Progenitor cell of endocrine pancreas (in vitro differentiated cells): ENCODE data around the gene CRABP2. TPM values are rescaled to one million over a fixed set of nuclear protein-coding genes. Genes with fewer than 3 reads are reported as not detected.

ENCODE experiments used
- DNase-seq: peaks from one replicate; pipeline ENCODE4 v3.0.0; 2021; ENCODE audit warnings: low spot score; ENCODE audit not compliant: unreplicated experiment
- H3K27ac Mint-ChIP-seq: 2 replicates; pipeline ENCODE4 v1.8.0; 2021; ENCODE audit warnings: mild to moderate bottlenecking, moderate library complexity, mixed read lengths
- H3K27me3 Mint-ChIP-seq: 2 replicates; pipeline ENCODE4 v1.8.0; 2021; ENCODE audit warnings: mixed read lengths
- H3K36me3 Mint-ChIP-seq: 2 replicates; pipeline ENCODE4 v1.8.0; 2022; ENCODE audit warnings: mixed read lengths; ENCODE audit not compliant: insufficient read depth
- H3K4me1 Mint-ChIP-seq: 2 replicates; pipeline ENCODE4 v1.8.0; 2021; ENCODE audit warnings: low read depth, mixed read lengths
- H3K4me3 Mint-ChIP-seq: 2 replicates; pipeline ENCODE4 v1.8.0; 2021; ENCODE audit warnings: low read depth, mild to moderate bottlenecking, moderate library complexity, mixed read lengths
- H3K9me3 Mint-ChIP-seq: 2 replicates; pipeline ENCODE4 v1.8.0; 2021; ENCODE audit warnings: low read depth, mixed read lengths
- CTCF ChIP-seq: fragments of 200-600 bp; sonication (generic); IDR thresholded peaks from one replicate; pipeline ENCODE4 v1.5.0; 2021; ENCODE audit warnings: antibody characterized with exemption, mild to moderate bottlenecking; ENCODE audit not compliant: unreplicated experiment
- long read RNA-seq: library from polyadenylated mRNA; unstranded; transcript quantifications from one replicate; pipeline ENCODE4 v2.0.0, GENCODE V29; 2020
- total RNA-seq: library from RNA; stranded (reverse); gene quantifications from 2 replicates; pipeline ENCODE4 v1.2.1, GENCODE V29; 2021

The CRABP2 gene
- total RNA-seq, result 70.4 and 125 TPM in 2 replicates
- long read RNA-seq, partial matches to known transcripts, result 0 of 3 reads
- long read RNA-seq, other reads (novel, unspliced or antisense), result 2 of 3 reads

- Mint-ChIP-seq H3K4me3 (peak within 1 kb of the TSS; percentile 79), H3K27me3 (peaks cover 10% of the 10 kb centered on the region), H3K27ac (peak within 1 kb of the TSS; percentile 90), H3K4me1 (peaks cover 37% of the 10 kb centered on the region), H3K9me3 (no peaks in the 10 kb centered on the region), H3K36me3 (no peaks in the 10 kb centered on the region)
- TF ChIP-seq CTCF, result no peak
- no peak for DNase-seq
These were observed at the start of gene CRABP2 for GRCh38 chr1:156705321-156705917. Gene CRABP2 (minus strand): TSS chr1:156705583. CDS start chr1:156705446, 137 bp downstream.

GRCh38 chr1:156754219-156754618 is 48.8 kb upstream of the CRABP2 start:
- DNase-seq, result no peak
- Mint-ChIP-seq H3K4me3 (no peak overlapping the region), H3K36me3 (peaks cover under 1% of the 10 kb centered on the region), H3K27me3 (no peaks in the 10 kb centered on the region), H3K4me1 (peaks cover 20% of the 10 kb centered on the region), H3K27ac (peak overlapping the region; percentile 37), H3K9me3 (no peaks in the 10 kb centered on the region)
- TF ChIP-seq CTCF, result no peak

- Mint-ChIP-seq H3K4me1 (peaks cover 32% of the 10 kb centered on the region), H3K9me3 (no peaks in the 10 kb centered on the region), H3K36me3 (no peaks in the 10 kb centered on the region), H3K27me3 (no peaks in the 10 kb centered on the region), H3K27ac (peak overlapping the region; percentile 99), H3K4me3 (peak overlapping the region; percentile 96)
- TF ChIP-seq CTCF, result no peak
- no peak for DNase-seq
These were observed 47.6 kb upstream of the CRABP2 start for GRCh38 chr1:156752843-156753482.

GRCh38 chr1:156751757-156752481 is 46.5 kb upstream of the CRABP2 start:
- no peaks in the 10 kb centered on the region for H3K27me3 Mint-ChIP-seq
- TF ChIP-seq CTCF, result no peak
- peaks cover 40% of the 10 kb centered on the region for H3K4me1 Mint-ChIP-seq
- peak; percentile 95 for DNase-seq
- H3K36me3 Mint-ChIP-seq, result no peaks in the 10 kb centered on the region
- H3K9me3 Mint-ChIP-seq, result no peaks in the 10 kb centered on the region
- peak overlapping the region; percentile 96 for H3K4me3 Mint-ChIP-seq
- H3K27ac Mint-ChIP-seq, result peak overlapping the region; percentile 99

GRCh38 chr1:156751451-156751756 is 46.0 kb upstream of the CRABP2 start, which contains the start of gene HDGF:
Gene HDGF (minus strand): TSS chr1:156751675. CDS start chr1:156751429, 246 bp downstream.
- Mint-ChIP-seq H3K4me3 (peak within 1 kb of the TSS; percentile 96), H3K9me3 (no peaks in the 10 kb centered on the region), H3K27me3 (no peaks in the 10 kb centered on the region), H3K4me1 (peaks cover 43% of the 10 kb centered on the region), H3K27ac (peak within 1 kb of the TSS; percentile 99), H3K36me3 (no peaks in the 10 kb centered on the region)
- no peak for TF ChIP-seq CTCF
- no peak for DNase-seq
